Sciatic nerve (tissue), 2 donors: Measurements from ENCODE around the gene SEC14L6. TPM values are rescaled to one million over a fixed set of nuclear protein-coding genes. Genes with fewer than 3 reads are reported as not detected.
A peak's percentile ranks its signal among the peaks of the same experiment; 100 is the strongest.
"Not testable (repeated sequence)": the region's sequence is repeated elsewhere in the genome, so short reads cannot be mapped to it uniquely, and the experiment has no call there.

Experiments
- ATAC-seq: fragments of 200-7000 bp; cut with Tn5 transposase; one replicate; pipeline ENCODE4 v1.9.1; 2020; ENCODE audit warnings: mild to moderate bottlenecking, moderate library complexity
- DNase-seq: peaks from one replicate; pipeline ENCODE4 v3.0.0-alpha.2; 2020; ENCODE audit warnings: low spot score
- intact Hi-C: fragments of 100-400 bp; cut with DNase I; formaldehyde crosslinking; loops from one replicate; pipeline ENCODE4 v1.14.2; 2022
- total RNA-seq: library from RNA; stranded (reverse); fragmentation: NEBNext Ultra II Directional; extraction: Animal tissue kit (Norgen Biotek cat#: 25700); gene quantifications from one replicate; pipeline ENCODE4 v1.2.1, GENCODE V29; 2021
- donor health status: DM: no; HTN: no; CAD: no.
- donor health status: DM: no; HTN: no; CAD: no.

Gene SEC14L6
- total RNA-seq, 1 donor from 2014 or later: 4.3 TPM

DNA sequence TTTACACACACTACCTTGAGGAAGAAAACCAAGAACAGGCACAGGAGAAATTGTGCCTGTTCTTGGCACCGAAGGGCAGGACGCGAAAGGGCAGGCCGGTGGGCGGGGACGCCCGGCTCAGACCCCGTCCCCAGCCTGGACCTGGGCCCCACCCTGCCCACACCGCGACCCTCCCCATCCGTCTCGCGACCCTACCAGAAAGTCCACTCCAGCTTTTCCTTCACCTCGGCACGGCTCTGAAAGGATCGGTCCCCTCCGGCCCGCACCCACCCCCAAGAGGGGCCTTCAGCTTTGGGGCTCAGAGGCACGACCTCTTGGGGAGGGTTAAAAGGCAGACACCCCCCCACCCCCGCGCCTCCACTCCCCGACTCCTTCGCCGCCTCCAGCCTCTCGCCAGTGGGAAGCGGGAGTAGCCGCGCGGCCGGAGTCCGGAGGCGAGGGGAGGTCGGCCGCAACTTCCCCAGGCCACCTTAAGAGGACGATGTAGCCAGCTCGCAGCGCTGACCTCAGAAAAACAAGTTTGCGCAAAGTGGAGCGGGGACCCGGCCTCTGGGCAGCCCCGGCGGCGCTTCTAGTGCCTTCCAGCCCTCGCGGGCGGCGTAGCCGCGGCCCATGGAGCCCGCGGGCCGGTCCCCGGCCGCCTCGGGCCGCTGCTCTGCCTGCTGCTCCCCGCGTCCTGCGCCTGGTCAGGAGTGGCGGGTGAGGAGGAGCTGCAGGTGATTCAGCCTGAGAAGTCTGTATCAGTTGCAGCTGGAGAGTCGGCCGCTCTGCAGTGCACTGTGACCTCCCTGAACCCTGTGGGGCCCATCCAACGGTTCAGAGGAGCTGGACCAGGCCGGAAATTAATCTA lies 4.4 kb downstream of the SEC14L6 start:
- peak; percentile 20 for ATAC-seq
- DNase-seq: no peak
- intact Hi-C loops: no loop called here

GRCh38 chr22:30541511-30541910 lies 5.0 kb downstream of the SEC14L6 start:
- DNase-seq, ATAC-seq, intact Hi-C loops: not testable (repeated sequence)

- DNase-seq (no peak), ATAC-seq (no peak)
- intact Hi-C loops: no loop called here
Measured at GRCh38 chr22:30539368-30539767, 7.2 kb downstream of the SEC14L6 start.

DNA sequence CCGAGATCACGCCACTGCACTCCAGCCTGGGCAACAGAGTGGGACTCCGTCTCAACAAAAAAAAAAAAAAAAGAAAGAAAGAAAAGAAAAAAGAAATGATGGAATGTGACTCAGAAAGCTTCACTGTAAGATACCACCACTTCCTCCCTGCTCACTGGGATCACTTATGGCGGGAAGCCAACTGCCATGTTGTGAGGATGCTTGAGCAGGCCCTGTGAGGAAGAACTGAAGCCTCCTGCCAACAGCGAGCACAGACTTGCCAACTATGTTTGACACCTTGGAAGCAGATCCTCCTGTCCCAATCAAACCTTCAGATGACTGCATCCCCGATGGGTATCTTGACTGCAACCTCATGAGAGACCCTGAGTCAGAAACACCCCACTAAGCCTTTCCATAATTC lies 8.3 kb downstream of the SEC14L6 start:
- DNase-seq: no peak
- ATAC-seq: no peak
- intact Hi-C loops: no loop called here

GRCh38 chr22:30537083-30537731 lies 9.3 kb downstream of the SEC14L6 start:
- ATAC-seq: no peak
- DNase-seq: no peak
- intact Hi-C loops: no loop called here

DNA sequence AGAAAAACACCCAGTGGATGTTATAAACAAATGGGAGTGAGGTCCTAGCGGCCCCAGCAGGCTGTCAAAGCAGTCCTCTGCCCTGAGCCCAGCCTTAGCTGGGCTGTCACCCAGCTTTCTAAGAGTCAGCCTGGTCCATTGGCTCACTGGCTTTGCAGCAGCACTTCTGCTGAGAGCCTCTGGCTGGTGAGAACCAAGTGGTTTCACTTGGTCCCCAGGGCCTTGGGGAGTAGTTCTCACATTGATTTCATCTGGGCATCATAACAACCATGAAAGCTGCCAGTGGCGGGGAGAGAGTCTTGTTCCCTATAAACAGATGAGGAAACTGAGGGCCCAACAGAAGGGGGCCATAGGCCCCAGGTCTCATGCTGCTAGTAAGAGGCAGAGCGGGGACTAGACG lies 11.4 kb downstream of the SEC14L6 start:
- intact Hi-C loops: no loop called here
- DNase-seq (no peak), ATAC-seq (no peak)

- ATAC-seq: no peak
- intact Hi-C loops: no loop called here
- no peak for DNase-seq
Measured at GRCh38 chr22:30531651-30532608, 14.6 kb downstream of the SEC14L6 start.

GRCh38 chr22:30526656-30527055 lies 19.9 kb downstream of the SEC14L6 start:
- ATAC-seq (no peak), DNase-seq (no peak)
- intact Hi-C loops: no loop called here

GRCh38 chr22:30523646-30524489 lies 22.7 kb downstream of the SEC14L6 start:
- ATAC-seq (no peak), DNase-seq (no peak)
- intact Hi-C loops: no loop called here

DNA sequence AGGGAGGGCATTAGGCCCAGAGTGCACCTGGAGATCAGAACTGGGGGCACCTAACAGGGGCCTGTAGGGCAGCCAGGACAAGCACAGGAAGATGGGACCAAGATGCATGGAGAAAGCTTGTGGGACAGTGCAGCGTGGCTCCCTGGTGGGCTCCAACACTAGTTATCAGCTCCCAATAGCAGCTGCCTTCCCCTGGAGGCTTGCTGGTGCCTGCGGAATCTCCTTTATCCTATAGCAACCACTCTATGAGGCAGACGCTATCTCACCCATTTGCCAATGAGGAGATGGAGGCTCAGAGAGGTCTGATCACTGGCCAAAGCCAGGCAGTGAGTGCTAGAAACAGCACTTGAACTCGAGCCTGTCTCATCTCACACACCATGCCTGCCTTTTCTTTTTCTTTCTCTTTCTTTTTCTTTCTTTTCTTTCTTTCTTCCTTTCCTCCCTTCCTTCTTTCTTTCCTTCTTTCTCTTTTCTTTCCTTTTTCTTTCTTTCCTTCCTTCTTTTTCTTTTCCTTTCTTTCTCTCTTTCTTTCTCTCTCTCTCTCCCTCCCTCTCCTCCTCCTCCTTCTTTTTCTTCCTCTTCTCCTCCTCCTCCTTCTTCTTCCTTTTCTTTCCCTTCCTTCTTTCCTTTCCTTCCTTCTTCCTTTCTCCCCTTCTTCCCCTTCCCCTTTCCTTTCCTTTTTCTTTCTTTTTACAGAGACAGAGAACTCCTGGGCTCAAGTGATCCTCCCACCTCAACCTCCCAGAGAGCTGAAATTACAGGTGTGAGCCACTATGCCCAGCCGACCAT lies 25.0 kb downstream of the SEC14L6 start:
- ATAC-seq: no peak
- intact Hi-C loops: no loop called here
- no peak for DNase-seq

DNA sequence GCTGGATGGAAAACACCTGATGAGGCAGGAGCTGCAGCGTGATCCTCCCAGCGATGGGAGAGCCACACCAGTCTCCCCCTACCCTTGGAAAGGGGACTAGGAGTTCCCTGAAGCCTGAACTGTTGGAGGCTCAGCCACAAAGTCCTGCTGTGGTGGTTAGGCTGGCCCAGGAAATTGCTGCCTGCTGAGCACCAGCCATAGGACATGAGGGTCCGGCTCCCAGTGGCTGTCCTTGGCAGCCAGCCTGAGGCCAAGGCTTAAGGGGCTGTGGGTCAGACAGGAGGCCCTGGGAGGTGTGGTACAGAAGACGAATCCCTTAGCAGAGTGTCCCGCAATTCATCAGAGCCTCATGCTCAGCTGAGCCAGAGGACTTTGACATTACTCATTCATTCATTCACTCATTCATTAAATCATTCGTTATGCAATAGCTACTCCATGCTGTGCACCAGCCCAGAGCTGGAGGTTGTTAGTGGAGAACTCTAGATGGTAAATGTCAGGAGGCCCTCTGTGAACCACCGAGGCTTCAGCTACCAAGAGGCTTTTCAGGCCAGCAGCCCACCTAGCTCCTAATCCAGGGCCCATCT lies 26.6 kb downstream of the SEC14L6 start:
- intact Hi-C loops: no loop called here
- no peak for ATAC-seq
- DNase-seq: no peak

GRCh38 chr22:30516731-30517130 lies 29.8 kb downstream of the SEC14L6 start:
- ATAC-seq (no peak), DNase-seq (no peak)
- intact Hi-C loops: no loop called here

GRCh38 chr22:30516273-30516672 lies 30.3 kb downstream of the SEC14L6 start:
- ATAC-seq (no peak), DNase-seq (no peak)
- intact Hi-C loops: no loop called here

- DNase-seq (no peak), ATAC-seq (no peak)
- intact Hi-C loops: no loop called here
Measured at GRCh38 chr22:30514252-30514651, 32.3 kb downstream of the SEC14L6 start.

GRCh38 chr22:30513462-30513861 lies 33.1 kb downstream of the SEC14L6 start:
- DNase-seq (no peak), ATAC-seq (no peak)
- intact Hi-C loops: no loop called here

- intact Hi-C loops: no loop called here
- DNase-seq (no peak), ATAC-seq (no peak)
Measured at GRCh38 chr22:30511911-30512310, 34.6 kb downstream of the SEC14L6 start.

- ATAC-seq (no peak), DNase-seq (no peak)
- intact Hi-C loops: no loop called here
Measured at GRCh38 chr22:30511109-30511508, 35.4 kb downstream of the SEC14L6 start.

DNA sequence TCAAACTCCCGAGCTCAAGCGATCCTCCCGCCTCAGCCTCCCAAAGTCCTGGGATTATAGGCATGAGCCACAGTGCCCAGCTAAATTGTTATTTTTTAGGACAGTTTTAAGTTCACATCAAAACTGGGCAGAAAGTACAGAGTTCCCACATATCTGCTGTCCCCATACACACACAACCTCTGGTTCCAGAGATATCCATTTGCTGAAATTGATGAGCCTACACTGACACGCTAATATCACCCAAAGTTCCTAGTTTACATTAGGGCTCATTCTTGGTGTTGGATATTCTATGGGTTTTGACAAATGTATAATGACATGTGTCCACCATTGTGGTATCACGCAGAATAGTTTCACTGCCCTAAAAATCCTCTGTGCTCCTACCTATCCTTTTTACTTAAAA lies 38.3 kb downstream of the SEC14L6 start:
- intact Hi-C loops: no loop called here
- DNase-seq (no peak), ATAC-seq (no peak)
